Liver (tissue), 3 donors: Measurements from ENCODE around the gene CEL.

Source experiments
- CTCF ChIP-seq: fragments of 150-350 bp; IDR thresholded peaks from 2 replicates; pipeline ENCODE4 v1.5.1; 2017; ENCODE audit warnings: improper control_type of control experiment, low read depth, low read length; ENCODE audit not compliant: missing input control
- EGR1 ChIP-seq, 2 donors: IDR thresholded peaks; 2 replicates each; pipeline ENCODE4 v1.6.1; 2016 to 2018; ENCODE audit warnings: antibody characterized with exemption in 2 of 2, low read depth in 2 of 2
- HNF4A ChIP-seq, 2 donors: conservative IDR thresholded peaks; 2 replicates each; pipeline ENCODE4 v1.6.1; 2016; ENCODE audit warnings: antibody characterized with exemption in 2 of 2, mild to moderate bottlenecking in 2 of 2
- HNF4G ChIP-seq: IDR thresholded peaks from 2 replicates; pipeline ENCODE4 v1.6.1; 2016; ENCODE audit warnings: antibody characterized with exemption
- JUND ChIP-seq, 2 donors: IDR thresholded peaks; 2 replicates each; pipeline ENCODE4 v1.6.1; 2016; ENCODE audit warnings: antibody characterized with exemption in 2 of 2
- MAX ChIP-seq: IDR thresholded peaks from 2 replicates; pipeline ENCODE4 v1.6.1; 2016; ENCODE audit warnings: antibody characterized with exemption
- RAD21 ChIP-seq, 2 donors: IDR thresholded peaks; 2 replicates each; pipeline ENCODE4 v1.6.1; 2016; ENCODE audit warnings: antibody characterized with exemption in 2 of 2, mild to moderate bottlenecking in 2 of 2
- RXRA ChIP-seq, 2 donors: IDR thresholded peaks; 2 replicates each; pipeline ENCODE4 v1.6.1; 2017 to 2018; ENCODE audit warnings: antibody characterized with exemption in 2 of 2, mild to moderate bottlenecking in 1 of 2
- SP1 ChIP-seq: IDR thresholded peaks from 2 replicates; pipeline ENCODE4 v1.6.1; 2018; ENCODE audit warnings: antibody characterized with exemption, mild to moderate bottlenecking
- TAF1 ChIP-seq: conservative IDR thresholded peaks from 2 replicates; pipeline ENCODE4 v1.6.1; 2016; ENCODE audit warnings: antibody characterized with exemption, mild to moderate bottlenecking
- YY1 ChIP-seq: IDR thresholded peaks from 2 replicates; pipeline ENCODE4 v1.6.1; 2016; ENCODE audit warnings: antibody characterized with exemption, mild to moderate bottlenecking
- ZBTB33 ChIP-seq: IDR thresholded peaks from 2 replicates; pipeline ENCODE4 v1.6.1; 2016; ENCODE audit warnings: antibody characterized with exemption
- TF ChIP-seq, protein P1 (sequence below): IDR thresholded peaks from 2 replicates; pipeline ENCODE4 v1.6.1; 2016; ENCODE audit warnings: antibody characterized with exemption, mild to moderate bottlenecking
- TF ChIP-seq, protein P2 (sequence below): IDR thresholded peaks from 2 replicates; pipeline ENCODE4 v1.6.1; 2016; ENCODE audit warnings: antibody characterized with exemption
- donor health status: healthy.
- donor health status: healthy.

DNA sequence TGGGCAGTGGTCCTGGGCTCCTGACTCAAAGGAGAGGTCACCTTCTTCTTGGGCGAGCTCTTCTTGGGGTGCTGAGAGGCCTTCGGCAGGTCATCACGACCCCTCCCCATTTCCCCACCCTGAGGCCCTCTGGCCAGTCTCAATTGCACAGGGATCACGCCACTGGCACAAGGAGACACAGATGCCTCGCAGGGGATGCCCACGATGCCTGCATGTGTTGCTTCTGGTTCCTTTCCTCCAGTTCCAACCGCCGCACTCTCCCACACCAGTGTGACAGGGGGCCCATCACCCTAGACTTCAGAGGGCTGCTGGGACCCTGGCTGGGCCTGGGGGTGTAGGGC lies 1.3 kb downstream of the CEL start:
- TF ChIP-seq RXRA (IDR thresholded peaks at IDR 0.05): no peak
- no peak for TF ChIP-seq MAX
- TF ChIP-seq, protein P1, sequence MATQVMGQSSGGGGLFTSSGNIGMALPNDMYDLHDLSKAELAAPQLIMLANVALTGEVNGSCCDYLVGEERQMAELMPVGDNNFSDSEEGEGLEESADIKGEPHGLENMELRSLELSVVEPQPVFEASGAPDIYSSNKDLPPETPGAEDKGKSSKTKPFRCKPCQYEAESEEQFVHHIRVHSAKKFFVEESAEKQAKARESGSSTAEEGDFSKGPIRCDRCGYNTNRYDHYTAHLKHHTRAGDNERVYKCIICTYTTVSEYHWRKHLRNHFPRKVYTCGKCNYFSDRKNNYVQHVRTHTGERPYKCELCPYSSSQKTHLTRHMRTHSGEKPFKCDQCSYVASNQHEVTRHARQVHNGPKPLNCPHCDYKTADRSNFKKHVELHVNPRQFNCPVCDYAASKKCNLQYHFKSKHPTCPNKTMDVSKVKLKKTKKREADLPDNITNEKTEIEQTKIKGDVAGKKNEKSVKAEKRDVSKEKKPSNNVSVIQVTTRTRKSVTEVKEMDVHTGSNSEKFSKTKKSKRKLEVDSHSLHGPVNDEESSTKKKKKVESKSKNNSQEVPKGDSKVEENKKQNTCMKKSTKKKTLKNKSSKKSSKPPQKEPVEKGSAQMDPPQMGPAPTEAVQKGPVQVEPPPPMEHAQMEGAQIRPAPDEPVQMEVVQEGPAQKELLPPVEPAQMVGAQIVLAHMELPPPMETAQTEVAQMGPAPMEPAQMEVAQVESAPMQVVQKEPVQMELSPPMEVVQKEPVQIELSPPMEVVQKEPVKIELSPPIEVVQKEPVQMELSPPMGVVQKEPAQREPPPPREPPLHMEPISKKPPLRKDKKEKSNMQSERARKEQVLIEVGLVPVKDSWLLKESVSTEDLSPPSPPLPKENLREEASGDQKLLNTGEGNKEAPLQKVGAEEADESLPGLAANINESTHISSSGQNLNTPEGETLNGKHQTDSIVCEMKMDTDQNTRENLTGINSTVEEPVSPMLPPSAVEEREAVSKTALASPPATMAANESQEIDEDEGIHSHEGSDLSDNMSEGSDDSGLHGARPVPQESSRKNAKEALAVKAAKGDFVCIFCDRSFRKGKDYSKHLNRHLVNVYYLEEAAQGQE: no peak
- no peak for TF ChIP-seq CTCF
- TF ChIP-seq RAD21 (IDR thresholded peaks at IDR 0.05): no peak
- no peak for TF ChIP-seq HNF4G
- TF ChIP-seq EGR1 (IDR thresholded peaks at IDR 0.05; ENCODE audit: low read depth in 2 of 2): no peak
- TF ChIP-seq SP1: no peak
- TF ChIP-seq JUND (IDR thresholded peaks at IDR 0.05): no peak
- no peak for TF ChIP-seq YY1
- no peak for TF ChIP-seq ZBTB33
- no peak for TF ChIP-seq TAF1
- TF ChIP-seq, protein P2, sequence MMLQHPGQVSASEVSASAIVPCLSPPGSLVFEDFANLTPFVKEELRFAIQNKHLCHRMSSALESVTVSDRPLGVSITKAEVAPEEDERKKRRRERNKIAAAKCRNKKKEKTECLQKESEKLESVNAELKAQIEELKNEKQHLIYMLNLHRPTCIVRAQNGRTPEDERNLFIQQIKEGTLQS: no peak
- TF ChIP-seq HNF4A (conservative IDR thresholded peaks at IDR 0.05): no peak
